NCI-H2196 (cell line): ENCODE results near the gene LTA.

Source experiments
- DNase-seq: peaks from one replicate; lab custom pipeline; 2025; ENCODE audit not compliant: unreplicated experiment; lab: John Stamatoyannopoulos, UW

LTA gene

GRCh38 chr6:31569861-31570536 is 2.1 kb upstream of the LTA start:
- DNase-seq: no peak

DNA sequence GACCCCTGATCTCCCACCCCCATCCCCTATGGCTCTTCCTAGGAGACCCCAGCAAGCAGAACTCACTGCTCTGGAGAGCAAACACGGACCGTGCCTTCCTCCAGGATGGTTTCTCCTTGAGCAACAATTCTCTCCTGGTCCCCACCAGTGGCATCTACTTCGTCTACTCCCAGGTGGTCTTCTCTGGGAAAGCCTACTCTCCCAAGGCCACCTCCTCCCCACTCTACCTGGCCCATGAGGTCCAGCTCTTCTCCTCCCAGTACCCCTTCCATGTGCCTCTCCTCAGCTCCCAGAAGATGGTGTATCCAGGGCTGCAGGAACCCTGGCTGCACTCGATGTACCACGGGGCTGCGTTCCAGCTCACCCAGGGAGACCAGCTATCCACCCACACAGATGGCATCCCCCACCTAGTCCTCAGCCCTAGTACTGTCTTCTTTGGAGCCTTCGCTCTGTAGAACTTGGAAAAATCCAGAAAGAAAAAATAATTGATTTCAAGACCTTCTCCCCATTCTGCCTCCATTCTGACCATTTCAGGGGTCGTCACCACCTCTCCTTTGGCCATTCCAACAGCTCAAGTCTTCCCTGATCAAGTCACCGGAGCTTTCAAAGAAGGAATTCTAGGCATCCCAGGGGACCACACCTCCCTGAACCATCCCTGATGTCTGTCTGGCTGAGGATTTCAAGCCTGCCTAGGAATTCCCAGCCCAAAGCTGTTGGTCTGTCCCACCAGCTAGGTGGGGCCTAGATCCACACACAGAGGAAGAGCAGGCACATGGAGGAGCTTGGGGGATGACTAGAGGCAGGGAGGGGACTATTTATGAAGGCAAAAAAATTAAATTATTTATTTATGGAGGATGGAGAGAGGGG is 1.4 kb downstream of the LTA start:
- DNase-seq: no peak

- no peak for DNase-seq
Measured at GRCh38 chr6:31574106-31575061, 2.3 kb downstream of the LTA start.

GRCh38 chr6:31575335-31575901 is 3.3 kb downstream of the LTA start, which contains the start of gene TNF:
TNF (plus strand) TSS chr6:31575565; CDS start chr6:31575742, 177 bp downstream.
- no peak for DNase-seq

DNA sequence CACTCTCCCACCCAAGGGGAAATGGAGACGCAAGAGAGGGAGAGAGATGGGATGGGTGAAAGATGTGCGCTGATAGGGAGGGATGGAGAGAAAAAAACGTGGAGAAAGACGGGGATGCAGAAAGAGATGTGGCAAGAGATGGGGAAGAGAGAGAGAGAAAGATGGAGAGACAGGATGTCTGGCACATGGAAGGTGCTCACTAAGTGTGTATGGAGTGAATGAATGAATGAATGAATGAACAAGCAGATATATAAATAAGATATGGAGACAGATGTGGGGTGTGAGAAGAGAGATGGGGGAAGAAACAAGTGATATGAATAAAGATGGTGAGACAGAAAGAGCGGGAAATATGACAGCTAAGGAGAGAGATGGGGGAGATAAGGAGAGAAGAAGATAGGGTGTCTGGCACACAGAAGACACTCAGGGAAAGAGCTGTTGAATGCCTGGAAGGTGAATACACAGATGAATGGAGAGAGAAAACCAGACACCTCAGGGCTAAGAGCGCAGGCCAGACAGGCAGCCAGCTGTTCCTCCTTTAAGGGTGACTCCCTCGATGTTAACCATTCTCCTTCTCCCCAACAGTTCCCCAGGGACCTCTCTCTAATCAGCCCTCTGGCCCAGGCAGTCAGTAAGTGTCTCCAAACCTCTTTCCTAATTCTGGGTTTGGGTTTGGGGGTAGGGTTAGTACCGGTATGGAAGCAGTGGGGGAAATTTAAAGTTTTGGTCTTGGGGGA is 4.0 kb downstream of the LTA start:
- no peak for DNase-seq

- no peak for DNase-seq
Measured at GRCh38 chr6:31576897-31577578, 4.9 kb downstream of the LTA start.

DNA sequence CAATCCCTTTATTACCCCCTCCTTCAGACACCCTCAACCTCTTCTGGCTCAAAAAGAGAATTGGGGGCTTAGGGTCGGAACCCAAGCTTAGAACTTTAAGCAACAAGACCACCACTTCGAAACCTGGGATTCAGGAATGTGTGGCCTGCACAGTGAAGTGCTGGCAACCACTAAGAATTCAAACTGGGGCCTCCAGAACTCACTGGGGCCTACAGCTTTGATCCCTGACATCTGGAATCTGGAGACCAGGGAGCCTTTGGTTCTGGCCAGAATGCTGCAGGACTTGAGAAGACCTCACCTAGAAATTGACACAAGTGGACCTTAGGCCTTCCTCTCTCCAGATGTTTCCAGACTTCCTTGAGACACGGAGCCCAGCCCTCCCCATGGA is 5.5 kb downstream of the LTA start:
- no peak for DNase-seq

DNA sequence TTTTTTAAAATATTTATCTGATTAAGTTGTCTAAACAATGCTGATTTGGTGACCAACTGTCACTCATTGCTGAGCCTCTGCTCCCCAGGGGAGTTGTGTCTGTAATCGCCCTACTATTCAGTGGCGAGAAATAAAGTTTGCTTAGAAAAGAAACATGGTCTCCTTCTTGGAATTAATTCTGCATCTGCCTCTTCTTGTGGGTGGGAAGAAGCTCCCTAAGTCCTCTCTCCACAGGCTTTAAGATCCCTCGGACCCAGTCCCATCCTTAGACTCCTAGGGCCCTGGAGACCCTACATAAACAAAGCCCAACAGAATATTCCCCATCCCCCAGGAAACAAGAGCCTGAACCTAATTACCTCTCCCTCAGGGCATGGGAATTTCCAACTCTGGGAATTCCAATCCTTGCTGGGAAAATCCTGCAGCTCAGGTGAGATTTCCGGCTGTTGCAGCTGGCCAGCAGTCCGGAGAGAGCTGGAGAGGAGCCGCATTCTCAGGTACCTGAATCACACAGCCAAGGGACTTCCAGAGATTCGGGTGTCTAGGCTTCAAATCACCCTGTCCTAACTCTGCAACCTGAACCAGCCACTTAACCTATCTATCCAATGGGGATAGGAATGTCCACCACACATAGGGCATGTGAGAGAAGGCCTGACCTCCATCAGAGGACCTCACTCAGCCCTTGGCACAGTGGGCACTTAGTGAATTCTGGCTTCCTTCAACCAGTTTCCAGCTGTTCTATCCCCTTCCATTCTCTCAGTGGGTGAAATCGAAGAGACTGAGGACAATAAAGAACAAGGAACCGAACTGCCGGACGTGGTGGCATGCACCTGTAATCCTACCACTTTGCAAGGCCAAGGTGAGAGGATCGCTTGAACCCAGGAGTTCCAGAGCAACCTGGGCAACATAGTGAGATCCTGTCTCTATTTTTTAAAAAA is 6.4 kb downstream of the LTA start:
- no peak for DNase-seq

- no peak for DNase-seq
Measured at GRCh38 chr6:31579119-31579505, 7.0 kb downstream of the LTA start.

DNA sequence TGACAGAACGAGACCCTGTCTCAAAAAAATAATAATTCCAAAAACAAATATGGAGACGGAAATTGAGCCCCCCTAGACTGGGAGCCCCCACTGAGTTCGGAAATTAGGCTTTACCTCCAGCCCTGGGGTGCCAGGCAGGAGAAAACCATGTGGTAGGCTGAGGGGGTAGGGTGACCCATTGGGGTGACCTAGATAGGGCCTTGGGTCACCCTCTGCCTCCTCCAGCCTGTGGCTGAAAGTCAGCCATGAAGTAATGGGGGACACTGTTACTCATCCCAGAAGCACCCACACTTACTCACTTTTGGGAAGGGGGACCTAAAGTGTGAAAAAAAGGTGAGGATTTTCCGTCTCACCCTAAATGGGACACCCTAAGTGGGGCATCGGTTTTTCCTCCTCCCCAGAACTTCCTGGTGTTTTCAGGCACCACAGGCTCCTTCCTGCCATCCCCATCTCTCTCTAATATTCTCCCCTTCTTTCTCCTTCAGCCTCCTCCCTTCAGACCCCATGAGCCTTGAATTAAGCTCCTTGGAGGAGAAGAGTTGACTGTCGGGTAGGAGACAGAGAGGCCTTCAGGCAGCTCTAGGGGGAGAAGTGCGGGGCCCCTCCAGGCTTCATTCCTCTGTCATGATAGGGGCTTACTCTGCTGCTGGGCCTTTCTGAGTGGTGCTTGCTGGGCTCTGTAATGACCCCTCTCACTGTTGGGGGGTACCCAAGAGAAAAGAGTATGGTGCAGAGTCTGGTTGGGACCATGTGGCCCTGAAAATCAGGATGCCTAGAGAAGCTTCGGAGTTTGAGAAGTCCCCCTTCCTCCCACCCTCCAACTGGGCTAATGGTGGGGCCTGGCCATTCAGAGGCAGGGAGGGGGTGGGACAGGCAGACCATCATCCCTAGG is 7.7 kb downstream of the LTA start:
- DNase-seq: no peak

GRCh38 chr6:31580438-31580740 is 8.3 kb downstream of the LTA start:
- no peak for DNase-seq

DNA sequence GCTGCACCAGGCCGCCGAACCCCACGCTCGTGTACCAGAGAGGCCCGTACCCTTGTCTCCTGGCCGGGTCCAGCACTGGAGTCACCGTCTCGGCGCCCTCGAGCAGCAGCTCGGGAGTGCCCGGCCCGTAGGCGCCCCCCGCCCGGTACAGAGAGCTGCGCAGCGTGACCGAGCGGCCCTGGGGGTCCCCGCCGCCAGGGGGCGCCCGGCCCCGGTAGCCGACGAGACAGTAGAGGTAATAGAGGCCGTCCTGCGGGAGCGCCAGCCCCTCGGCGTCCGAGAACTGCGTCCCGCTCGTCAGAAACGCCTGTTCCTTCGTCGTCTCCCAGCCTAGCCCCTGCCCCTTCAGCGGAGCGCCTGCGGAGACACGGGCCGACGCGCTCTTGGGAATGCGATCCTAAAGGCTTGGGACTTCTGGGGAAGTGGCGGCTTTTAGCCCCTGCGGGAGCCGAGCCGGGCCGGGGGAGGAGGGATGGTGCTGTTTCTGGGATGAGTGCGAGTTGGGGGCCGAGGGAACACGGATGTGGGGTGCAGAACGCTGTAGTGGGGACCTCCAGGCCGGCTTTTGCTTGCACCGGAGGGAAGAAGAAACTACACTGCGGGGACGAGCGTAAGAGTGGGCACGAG is 8.8 kb downstream of the LTA start:
- DNase-seq: peak; percentile 82

DNA sequence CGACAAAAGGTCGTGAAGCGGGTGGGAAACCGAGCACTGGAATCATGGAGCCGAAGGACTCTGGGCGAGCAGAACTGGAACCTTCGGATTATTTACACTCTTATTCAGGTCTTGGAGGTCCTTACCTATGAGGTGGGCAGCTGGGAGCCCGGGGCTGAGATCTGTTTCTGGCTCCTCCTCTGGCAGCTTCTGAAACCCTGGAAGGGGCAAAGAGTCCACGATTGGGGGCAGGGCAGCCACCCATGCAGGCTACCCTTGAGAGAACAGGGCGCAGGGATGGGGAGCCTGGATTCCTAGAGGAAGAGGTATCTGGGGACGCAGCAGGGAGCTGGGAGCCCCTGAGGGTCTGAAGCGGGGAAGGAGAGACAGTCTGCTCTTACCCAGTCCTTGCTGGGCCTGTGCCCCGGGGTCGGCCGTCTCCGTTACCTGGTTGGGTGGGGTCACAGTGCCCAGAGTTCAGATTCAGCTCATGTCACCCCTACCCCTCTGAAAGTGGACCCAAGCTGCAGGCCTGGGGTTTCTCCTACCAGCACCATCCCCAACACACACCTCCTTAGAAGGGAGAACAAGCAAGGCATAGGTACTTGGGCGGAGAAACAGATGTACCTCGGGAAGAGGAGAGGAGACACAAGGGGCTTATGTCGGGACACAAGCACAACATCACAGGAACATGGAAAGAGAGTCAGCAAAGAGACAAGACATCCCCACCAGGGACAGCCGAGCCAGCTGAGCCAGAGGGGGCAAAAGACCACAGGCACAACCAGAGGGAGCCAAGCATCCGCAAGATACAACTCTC is 9.5 kb downstream of the LTA start:
- no peak for DNase-seq

DNA sequence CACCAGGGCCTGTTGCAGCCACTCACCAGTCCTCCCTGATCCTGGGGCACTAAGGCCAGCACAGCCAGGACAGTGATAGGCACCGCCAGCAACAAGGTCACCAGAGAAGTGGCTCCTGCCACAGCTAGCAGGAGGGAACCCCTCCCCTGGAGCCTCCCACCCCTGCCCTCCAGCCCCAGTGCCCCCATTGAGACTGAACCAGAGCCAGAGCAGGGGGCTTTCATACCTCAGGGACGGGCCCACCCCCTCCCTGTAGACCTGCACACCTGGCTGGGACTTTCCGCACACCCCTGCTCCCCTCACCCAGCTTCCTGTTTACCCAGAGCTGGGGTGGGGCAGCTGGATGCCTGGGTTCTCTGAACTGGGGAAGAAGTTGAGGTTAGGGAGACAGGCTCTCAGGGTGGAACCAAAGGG is 10.1 kb downstream of the LTA start, which contains the start of gene LTB:
TSS of gene LTB (minus strand) at position 195 of the 414 bp plus-strand sequence. CDS start at position 188, 7 bp downstream.
- no peak for DNase-seq

DNA sequence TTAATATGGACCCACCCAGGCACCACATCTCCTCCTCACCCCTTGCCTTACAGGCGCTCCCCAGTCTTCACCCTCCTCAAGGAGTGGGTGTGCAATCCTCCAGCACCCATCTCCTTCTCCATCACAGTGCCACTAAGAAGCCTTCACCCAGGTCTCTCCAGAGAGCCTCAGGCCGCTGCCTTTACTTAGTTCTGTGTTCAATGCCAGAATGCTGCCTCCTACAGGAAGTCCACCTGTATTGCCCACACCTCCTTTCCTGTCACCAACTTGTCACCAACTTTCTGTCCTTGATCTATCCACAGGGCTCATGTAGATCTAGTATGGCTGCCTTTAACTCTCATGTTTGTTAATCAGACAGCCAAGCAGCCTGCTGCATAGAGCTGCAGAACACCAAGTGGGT is 13.4 kb downstream of the LTA start:
- no peak for DNase-seq

- no peak for DNase-seq
Measured at GRCh38 chr6:31586008-31586407, 13.9 kb downstream of the LTA start, which contains the start of gene LST1. LST1 (plus strand) TSS chr6:31586277; CDS start chr6:31587300, 1,023 bp downstream.
